HL-60 (cell line): ENCODE data around the gene TRIM40.

Source experiments
- CTCF ChIP-seq: IDR thresholded peaks from one replicate; pipeline ENCODE4 v1.5.1; 2011; ENCODE audit warnings: low read length, control low read depth, inconsistent platforms; ENCODE audit not compliant: insufficient read depth
- GABPA ChIP-seq: IDR thresholded peaks from 2 replicates; pipeline ENCODE4 v1.6.1; 2012; ENCODE audit warnings: low read depth
- POLR2AphosphoS5 ChIP-seq: IDR thresholded peaks from 2 replicates; pipeline ENCODE4 v1.6.1; 2012; ENCODE audit warnings: low read depth
- REST ChIP-seq: IDR thresholded peaks from 2 replicates; pipeline ENCODE4 v1.6.1; 2012; ENCODE audit warnings: low read depth; ENCODE audit not compliant: insufficient replicate concordance
- SPI1 ChIP-seq: IDR thresholded peaks from 2 replicates; pipeline ENCODE4 v1.6.1; 2012; ENCODE audit warnings: low read depth, mild to moderate bottlenecking, borderline replicate concordance

GRCh38 chr6:30144811-30145210 lies 8.9 kb downstream of the TRIM40 start:
- no peak for TF ChIP-seq CTCF
- no peak for TF ChIP-seq POLR2AphosphoS5
- no peak for TF ChIP-seq REST
- no peak for TF ChIP-seq GABPA
- no peak for TF ChIP-seq SPI1
